ENCODE results near the gene SLC37A3.
"Not testable (repeated sequence)": the region's sequence is repeated elsewhere in the genome, so short reads cannot be mapped to it uniquely, and the experiment has no call there.

Gene SLC37A3

GRCh38 chr7:140322759-140323158 lies 75.6 kb downstream of the SLC37A3 start:
- FAIRE-seq (no peak), DNase-seq (ENCODE audit: insufficient read length, low spot score) (no peak)
- TF ChIP-seq, protein P1, sequence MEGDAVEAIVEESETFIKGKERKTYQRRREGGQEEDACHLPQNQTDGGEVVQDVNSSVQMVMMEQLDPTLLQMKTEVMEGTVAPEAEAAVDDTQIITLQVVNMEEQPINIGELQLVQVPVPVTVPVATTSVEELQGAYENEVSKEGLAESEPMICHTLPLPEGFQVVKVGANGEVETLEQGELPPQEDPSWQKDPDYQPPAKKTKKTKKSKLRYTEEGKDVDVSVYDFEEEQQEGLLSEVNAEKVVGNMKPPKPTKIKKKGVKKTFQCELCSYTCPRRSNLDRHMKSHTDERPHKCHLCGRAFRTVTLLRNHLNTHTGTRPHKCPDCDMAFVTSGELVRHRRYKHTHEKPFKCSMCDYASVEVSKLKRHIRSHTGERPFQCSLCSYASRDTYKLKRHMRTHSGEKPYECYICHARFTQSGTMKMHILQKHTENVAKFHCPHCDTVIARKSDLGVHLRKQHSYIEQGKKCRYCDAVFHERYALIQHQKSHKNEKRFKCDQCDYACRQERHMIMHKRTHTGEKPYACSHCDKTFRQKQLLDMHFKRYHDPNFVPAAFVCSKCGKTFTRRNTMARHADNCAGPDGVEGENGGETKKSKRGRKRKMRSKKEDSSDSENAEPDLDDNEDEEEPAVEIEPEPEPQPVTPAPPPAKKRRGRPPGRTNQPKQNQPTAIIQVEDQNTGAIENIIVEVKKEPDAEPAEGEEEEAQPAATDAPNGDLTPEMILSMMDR (IDR thresholded peaks at IDR 0.05; ENCODE audit: insufficient read depth, missing control alignments), result no peak

DNA sequence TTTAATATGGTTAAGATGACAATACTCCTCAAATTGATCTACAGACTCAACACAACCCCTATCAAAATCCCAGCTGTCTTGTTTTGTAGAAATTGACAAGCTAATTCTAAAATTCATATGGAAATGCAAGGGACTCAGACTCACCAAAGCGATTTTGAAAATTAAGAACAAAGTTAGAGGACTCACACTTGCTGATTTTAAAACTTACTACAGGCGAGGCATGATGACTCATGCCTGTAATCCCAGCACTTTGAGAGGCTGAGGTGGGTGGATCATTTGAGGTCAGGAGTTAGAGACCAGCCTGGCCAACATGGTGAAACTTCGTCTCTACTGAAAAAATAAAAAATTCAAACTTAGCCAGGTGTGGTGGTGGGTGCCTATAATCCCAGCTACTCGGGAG lies 78.3 kb downstream of the SLC37A3 start:
- not testable (repeated sequence) for FAIRE-seq; DNase-seq (ENCODE audit: insufficient read length, low spot score)

DNA sequence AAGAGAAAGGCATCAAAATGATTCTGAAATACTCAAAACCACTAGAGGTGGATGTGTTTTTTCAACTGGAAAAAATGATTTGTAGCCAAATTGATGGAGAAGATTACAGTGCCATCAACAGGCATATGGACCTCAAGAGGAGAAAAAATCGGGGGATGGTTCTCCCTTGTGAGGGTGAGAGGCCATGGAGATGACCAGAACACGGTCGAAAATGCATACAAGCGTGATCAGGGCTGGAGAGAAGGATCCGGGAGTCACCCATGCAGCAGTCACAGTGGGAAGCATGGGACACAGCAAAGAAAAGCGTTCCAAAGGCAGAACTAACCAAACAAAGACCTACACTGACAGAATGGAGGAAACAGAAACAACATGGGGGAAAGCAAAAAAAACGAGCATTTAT lies 80.3 kb downstream of the SLC37A3 start:
- TF ChIP-seq, protein P1 (IDR thresholded peaks at IDR 0.05; ENCODE audit: insufficient read depth, missing control alignments), result no peak
- FAIRE-seq, result no peak
- DNase-seq (ENCODE audit: insufficient read length, low spot score), result no peak

DNA sequence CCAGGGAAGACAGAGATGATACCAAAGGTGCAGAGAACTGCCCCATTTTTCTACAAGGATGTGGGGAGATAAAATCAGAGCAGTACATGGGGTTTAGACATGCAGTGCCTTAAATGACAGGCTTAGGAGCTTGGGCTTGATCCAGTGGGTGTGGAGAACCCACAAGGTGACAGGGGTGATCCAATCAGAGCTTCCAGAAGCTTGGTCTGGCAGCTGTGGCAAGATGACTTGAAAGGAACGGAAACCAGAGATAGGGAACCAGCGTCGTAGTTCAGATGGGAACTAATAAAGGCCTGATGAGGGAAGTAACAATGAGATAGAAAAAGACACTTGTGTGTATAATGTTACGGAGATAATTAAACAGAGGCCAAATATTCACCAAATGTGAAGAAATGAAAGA lies 80.7 kb downstream of the SLC37A3 start:
- TF ChIP-seq, protein P1 (IDR thresholded peaks at IDR 0.05; ENCODE audit: insufficient read depth, missing control alignments), result no peak
- FAIRE-seq, result no peak
- DNase-seq (ENCODE audit: insufficient read length, low spot score), result no peak

- FAIRE-seq (no peak), DNase-seq (ENCODE audit: insufficient read length, low spot score) (no peak)
- TF ChIP-seq, protein P1 (IDR thresholded peaks at IDR 0.05; ENCODE audit: insufficient read depth, missing control alignments), result no peak
These were observed 82.1 kb downstream of the SLC37A3 start for GRCh38 chr7:140316165-140316661.

DNA sequence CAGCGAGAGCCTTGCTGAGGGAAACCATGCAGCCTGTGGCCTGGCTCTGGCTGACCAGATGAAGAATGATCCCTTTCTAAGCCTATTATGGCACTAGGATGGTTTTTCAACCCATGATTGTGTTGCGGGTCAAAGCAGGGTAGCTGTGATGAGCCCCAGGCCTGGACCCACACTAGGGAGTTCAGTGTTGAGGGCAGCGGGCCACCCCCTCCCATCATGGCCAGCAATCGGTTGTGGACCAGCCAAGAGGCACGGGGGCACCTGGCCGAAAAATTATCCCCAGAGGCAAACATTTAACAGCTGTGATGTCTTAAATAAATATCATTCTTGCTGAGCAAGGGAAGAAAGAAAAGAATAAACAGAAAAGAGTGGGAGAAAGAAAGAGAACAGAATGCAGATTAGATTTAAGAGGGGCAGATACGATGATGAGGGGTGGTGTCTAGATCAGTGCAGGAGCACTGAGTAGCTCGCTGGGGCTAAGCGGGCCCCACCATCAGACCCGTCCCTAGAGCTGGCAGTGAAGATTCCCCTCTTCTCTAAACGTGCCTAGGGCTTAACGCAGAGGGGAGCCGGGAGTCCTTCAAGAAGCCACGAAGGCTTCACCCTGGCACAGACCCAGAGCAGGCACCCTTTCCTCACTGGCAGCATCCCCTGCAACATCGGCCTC lies 82.7 kb downstream of the SLC37A3 start:
- no peak for FAIRE-seq
- DNase-seq (ENCODE audit: insufficient read length, low spot score), result no peak
- TF ChIP-seq, protein P1 (IDR thresholded peaks at IDR 0.05; ENCODE audit: insufficient read depth, missing control alignments), result no peak

GRCh38 chr7:140314573-140315480 lies 83.5 kb downstream of the SLC37A3 start:
- TF ChIP-seq, protein P1 (IDR thresholded peaks at IDR 0.05; ENCODE audit: insufficient read depth, missing control alignments), result no peak
- DNase-seq (ENCODE audit: insufficient read length, low spot score) (no peak), FAIRE-seq (no peak)

All from D721Med (cell line).